ENCODE measurements around the gene ADAMTS3.

ADAMTS3 gene

GRCh38 chr4:72312032-72312650 is 256.9 kb downstream of the ADAMTS3 start:
- ChIA-PET POLR2A (no interaction called here), CTCF (interaction anchor here (1.1 to 1.8 kb wide), 3 partner anchors 8 to 156 kb away, joined by 3 to 8 read pairs (median 4); no protein-coding TSS in a partner anchor)
- Histone ChIP-seq H3K9me3 (ENCODE audit: control insufficient read depth, insufficient read depth, low read depth, low read length) (no peaks in the 10 kb centered on the region), H3K4me1 (ENCODE audit: control insufficient read depth, insufficient read depth, low read length) (peaks cover 3% of the 10 kb centered on the region; the same call in 1 of the 2 replicates), H3K4me3 (ENCODE audit: low read depth, low read length) (no peak overlapping the region), H3K27ac (ENCODE audit: extremely low read depth, low read depth, low read length) (no peak overlapping the region), H3K36me3 (ENCODE audit: control insufficient read depth in 2 of 2, insufficient read depth in 1 of 2, low read length in 2 of 2) (peaks cover 0 to 9% of the 10 kb centered on the region in 2 experiments; a peak in 1 of 3 replicates)
- TF ChIP-seq ZXDB (tag by site-specific recombination; IDR thresholded peaks at IDR 0.05) (no peak), TCF7L2 (IDR thresholded peaks at IDR 0.05; ENCODE audit: borderline replicate concordance, low read depth, low read length) (no peak), ZNF501 (tag by site-specific recombination; IDR thresholded peaks at IDR 0.05) (no peak)

GRCh38 chr4:72311291-72311690 is 257.7 kb downstream of the ADAMTS3 start:
- POLR2A ChIA-PET: no interaction called here
- Histone ChIP-seq H3K4me3 (ENCODE audit: low read depth, low read length) (no peak overlapping the region), H3K4me1 (ENCODE audit: control insufficient read depth, insufficient read depth, low read length) (peaks cover 3% of the 10 kb centered on the region; the same call in 1 of the 2 replicates), H3K27ac (ENCODE audit: extremely low read depth, low read depth, low read length) (no peak overlapping the region), H3K9me3 (ENCODE audit: control insufficient read depth, insufficient read depth, low read depth, low read length) (no peaks in the 10 kb centered on the region), H3K36me3 (ENCODE audit: control insufficient read depth in 2 of 2, insufficient read depth in 1 of 2, low read length in 2 of 2) (peaks cover 0 to 9% of the 10 kb centered on the region in 2 experiments; a peak in 1 of 3 replicates)
- TF ChIP-seq SP2 (tag by site-specific recombination; IDR thresholded peaks at IDR 0.05): no peak
- TF ChIP-seq ZNF704 (tag by site-specific recombination; IDR thresholded peaks at IDR 0.05): no peak
- no peak for TF ChIP-seq ZIC2 (tag by site-specific recombination; IDR thresholded peaks at IDR 0.05)
- TF ChIP-seq ZNF626 (tag by site-specific recombination; IDR thresholded peaks at IDR 0.05): no peak
- no peak for TF ChIP-seq ZNF324 (tag by site-specific recombination; IDR thresholded peaks at IDR 0.05)
- TF ChIP-seq ZSCAN23 (tag by site-specific recombination; IDR thresholded peaks at IDR 0.05): no peak
- no peak for TF ChIP-seq GLIS2 (tag by site-specific recombination; IDR thresholded peaks at IDR 0.05)
- no peak for TF ChIP-seq ZSCAN16 (tag by site-specific recombination; IDR thresholded peaks at IDR 0.05)
- TF ChIP-seq ZSCAN5A (tag by site-specific recombination; IDR thresholded peaks at IDR 0.05): no peak
- no peak for TF ChIP-seq ZNF146 (tag by site-specific recombination; IDR thresholded peaks at IDR 0.05)
- no peak for TF ChIP-seq ZNF311 (tag by site-specific recombination; IDR thresholded peaks at IDR 0.05; ENCODE audit: borderline replicate concordance)
- TF ChIP-seq OSR2 (tag by site-specific recombination; IDR thresholded peaks at IDR 0.05): no peak
- TF ChIP-seq ZNF830 (tag by site-specific recombination; IDR thresholded peaks at IDR 0.05; ENCODE audit: low read depth): no peak
- TF ChIP-seq SP7 (tag by site-specific recombination; IDR thresholded peaks at IDR 0.05): no peak
- no peak for TF ChIP-seq ZSCAN4 (tag by site-specific recombination; IDR thresholded peaks at IDR 0.05)
- TF ChIP-seq KLF16 (tag by site-specific recombination; IDR thresholded peaks at IDR 0.05): no peak
- no peak for TF ChIP-seq ZNF488 (tag by site-specific recombination; IDR thresholded peaks at IDR 0.05)
- CTCF ChIA-PET: interaction anchor here (0.6 to 0.8 kb wide), 3 partner anchors 44 to 728 kb away, joined by 3 to 4 read pairs (median 3); no protein-coding TSS in a partner anchor

Measured in HEK293 (cell line).